NK-92 treated with Interleukin-12 subunit alpha and Interleukin-12 subunit beta, amount 100 ng/mL, for 24 hours (cell line): Measurements from ENCODE around the gene SLAMF6.

Experiments used
- DNase-seq: peaks from one replicate; lab custom pipeline; 2025; lab: John Stamatoyannopoulos, UW

The SLAMF6 gene

DNA sequence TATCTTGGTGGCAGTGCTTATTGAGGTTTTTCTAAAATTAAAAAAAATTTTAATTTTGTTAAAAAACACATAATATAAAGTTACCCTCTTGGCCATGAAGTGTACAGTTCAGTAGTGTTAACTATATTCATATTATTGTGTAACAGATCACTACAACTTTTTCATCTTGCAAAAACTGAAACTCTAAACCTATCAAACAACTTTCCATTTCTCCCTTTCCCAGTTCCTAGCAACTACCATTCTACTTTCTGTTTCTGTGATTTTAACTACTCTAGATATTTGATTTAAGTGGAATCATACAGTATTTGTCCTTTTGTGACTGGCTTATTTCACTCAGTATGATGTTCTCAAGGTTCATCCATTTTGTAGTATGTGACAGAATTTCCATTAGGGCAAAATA lies 55.5 kb downstream of the SLAMF6 start:
- DNase-seq: no peak

DNA sequence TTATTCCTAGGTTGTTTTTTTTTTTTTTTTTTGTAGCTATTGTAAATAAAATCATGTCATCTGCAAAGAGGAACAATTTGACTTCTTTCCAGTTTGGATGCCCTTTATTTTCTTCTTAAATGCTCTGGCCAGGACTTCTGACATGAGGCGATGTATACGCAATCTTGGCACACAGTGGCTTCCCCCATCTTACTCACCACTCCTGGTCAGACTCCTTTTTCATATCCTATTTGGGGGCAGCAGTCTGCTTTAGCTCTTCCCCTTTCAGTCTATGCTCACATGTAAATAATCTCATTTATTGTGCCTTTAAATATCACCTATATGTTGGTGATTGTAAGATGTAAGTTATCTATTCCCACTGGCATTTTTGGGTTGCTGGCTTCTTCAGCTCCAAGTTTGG lies 56.1 kb downstream of the SLAMF6 start:
- DNase-seq: no peak

DNA sequence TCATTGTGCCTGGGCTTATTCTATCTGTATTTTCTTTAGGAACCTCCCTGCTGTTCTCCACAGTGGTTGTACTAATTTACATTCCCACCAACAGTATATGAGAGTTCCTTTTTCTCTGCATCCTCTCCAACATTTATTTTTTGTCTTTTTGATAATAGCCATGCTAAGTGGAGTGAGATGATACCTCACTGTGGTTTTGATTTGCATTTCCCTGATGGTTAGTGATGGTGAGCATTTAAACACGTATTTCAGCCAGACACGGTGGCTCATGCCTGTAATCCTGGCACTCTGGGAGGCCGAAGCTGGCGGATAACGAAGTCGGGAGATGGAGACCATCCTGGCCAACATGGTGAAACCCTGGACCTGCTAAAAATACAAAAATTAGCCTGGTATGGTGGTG lies 57.9 kb downstream of the SLAMF6 start:
- DNase-seq: no peak

DNA sequence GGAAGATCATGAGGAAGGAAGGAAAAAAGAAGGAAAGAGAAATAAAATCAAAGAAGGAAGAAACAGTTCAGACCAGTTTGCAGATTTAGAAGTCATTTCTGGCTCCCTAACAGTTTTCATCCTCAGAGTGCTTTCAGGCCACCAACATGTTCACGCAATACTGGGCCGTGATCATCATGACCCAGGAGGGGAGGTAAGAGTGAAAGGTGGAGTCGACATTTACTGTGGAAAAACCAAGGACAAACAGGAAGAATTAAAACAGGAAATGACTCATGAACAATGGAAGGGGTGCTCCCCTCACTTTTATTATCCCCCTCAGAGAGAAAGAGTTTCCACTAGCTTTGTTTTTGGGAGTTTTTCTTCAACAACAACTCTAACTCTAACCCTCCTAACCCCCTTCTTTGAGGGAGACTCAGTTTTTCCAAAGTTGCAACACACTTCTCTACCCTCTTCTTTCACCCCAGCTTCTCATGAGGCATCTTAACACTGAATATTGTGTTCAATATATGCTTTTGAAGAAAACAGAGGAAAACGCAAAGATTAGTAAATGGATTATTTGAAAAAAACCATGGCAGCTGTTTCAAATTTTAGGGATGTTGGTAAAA lies 62.3 kb downstream of the SLAMF6 start:
- DNase-seq: no peak

DNA sequence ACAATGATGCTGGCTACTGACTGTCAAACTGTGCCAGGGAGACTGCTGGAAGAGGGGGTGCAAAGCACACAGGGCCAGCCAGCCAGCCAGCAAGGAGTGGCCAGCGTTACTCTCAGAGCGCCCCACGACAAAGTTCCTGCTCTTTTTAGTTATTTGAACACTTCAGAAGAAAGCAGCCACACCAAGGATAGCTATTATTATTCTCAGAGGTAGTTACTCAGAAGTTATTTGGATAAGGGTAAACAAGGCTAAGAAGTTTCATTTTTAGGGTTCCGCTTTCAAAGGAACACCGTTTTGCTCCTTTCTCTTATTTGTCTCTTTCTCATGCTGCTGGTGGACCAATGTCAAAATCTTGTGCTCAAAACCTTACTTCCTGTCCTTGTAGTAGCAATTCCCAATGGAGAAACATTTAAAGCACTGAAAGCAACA lies 62.8 kb downstream of the SLAMF6 start:
- DNase-seq: no peak

DNA sequence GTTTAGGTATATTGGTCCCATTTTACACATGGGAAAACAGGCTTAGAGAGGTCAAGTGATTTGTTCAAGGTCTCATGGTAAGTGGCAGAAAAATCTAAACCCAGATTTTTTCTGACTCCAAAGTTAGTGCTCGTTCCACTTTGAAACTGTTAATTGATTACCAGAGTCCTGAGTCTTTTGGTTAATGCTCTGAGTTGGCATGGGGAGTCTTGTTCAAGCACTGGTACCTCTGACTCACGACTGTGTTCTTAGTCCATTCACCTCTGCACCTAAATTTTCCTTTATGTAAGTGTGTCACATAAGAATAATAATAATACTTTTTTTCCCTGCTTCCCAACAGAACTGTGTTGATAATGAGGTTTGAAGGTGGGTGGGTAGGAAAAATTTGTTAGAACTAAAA lies 63.4 kb downstream of the SLAMF6 start:
- no peak for DNase-seq

DNA sequence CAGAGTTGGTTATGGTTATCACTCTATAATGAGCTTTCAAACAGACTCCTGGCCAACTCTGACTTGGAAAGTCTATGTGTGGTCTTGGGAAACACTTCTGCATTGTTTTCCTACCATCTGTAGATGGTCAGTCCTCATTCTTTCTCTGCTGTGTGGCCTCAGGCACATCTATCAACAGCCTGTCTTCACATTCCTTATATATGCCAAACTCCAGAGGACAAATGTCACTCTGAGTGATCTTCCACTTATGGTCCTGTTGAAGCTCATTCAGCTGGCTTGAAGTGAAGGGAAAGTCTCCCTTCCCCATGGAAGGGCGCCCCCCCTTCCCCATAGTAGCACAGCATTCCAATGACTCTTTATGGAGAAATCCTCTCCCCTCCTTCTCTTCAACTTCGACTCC lies 64.0 kb downstream of the SLAMF6 start:
- DNase-seq: no peak

DNA sequence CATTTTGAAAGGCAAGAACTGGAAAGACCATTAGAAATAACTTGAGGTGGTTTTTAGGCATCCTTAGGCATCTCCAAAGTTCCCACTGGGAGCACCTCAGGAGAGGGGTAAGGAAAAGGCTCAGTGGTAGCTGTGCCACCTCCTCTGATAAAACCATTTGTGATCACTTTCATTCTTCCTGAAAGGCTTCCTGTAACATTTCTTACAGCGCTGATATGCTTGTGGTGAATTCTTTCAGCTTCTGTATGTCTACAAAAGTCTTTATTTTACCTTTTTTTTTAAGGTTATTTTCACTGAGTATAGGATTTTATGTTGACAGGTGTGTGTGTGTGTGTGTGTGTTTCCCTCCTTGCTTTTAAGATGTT lies 67.9 kb downstream of the SLAMF6 start:
- no peak for DNase-seq

DNA sequence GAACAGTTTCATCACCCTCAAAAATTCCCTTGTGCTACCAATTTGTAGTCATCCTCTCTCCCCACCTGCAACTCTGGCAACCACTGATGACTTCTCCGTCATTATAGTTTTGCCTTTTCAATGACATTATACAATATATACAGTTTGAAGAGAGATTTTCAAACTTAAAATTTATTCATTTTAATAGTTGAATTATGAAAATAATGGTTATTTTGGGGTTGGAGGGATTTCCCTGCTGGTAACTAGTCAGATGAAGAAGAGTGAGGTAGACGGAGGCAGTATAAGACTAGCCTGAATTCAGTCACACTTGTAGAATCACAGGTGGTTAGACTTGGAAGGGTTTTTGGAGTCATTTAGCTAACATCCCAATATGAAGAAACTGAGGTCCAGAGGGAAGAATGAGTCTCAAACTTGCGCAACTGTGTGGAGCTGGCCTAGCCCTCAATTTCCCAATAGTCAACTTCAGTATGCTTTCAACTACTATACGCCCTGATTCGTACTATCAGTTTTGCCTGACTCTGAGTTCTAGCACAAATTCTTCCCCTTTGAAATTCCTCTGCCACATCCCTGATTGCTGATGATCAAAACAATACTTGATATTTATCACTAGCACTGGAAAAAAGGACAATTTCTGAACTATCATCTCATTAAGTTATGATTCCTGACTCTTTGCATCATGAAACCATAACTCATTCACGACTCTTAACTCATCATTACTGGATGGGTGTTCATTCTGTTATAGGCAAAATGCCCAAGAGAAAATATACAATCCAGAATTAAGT lies 68.5 kb downstream of the SLAMF6 start:
- DNase-seq: no peak

DNA sequence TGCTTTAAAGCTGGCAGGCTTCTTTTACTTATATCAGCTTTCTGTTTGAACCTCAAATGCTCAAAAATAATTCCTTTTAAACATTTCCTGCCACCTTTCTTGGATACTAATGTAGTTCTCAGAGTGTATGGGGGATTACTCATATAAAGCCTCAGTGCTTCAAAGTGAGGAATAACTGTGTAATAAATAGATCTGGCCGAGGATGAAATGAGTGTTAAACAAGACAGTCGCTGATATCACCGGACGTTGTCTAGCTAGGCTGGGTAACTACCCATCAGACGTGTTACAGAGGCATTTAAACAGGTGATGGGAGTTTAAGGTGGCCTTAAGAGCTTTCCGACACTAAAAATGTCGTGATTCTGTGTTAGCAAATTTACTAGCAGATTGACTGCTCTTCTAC lies 69.6 kb downstream of the SLAMF6 start:
- no peak for DNase-seq

DNA sequence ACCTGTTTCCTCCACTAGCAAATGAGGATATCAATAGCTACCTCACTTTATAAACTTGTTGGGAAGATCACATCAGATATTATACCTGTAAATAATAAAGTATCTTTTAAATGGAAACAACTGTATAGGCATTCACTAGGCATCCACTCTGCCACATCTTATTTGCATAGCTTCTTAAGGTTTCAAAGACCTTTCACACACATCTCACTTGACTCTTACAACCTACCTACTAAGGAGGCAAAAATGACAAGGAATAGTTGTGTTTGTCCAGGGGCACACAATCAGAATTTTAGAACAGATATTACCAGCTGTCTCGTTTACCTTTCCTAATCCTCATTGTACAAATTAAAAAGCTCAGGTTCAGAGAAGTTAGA lies 71.2 kb downstream of the SLAMF6 start:
- no peak for DNase-seq

DNA sequence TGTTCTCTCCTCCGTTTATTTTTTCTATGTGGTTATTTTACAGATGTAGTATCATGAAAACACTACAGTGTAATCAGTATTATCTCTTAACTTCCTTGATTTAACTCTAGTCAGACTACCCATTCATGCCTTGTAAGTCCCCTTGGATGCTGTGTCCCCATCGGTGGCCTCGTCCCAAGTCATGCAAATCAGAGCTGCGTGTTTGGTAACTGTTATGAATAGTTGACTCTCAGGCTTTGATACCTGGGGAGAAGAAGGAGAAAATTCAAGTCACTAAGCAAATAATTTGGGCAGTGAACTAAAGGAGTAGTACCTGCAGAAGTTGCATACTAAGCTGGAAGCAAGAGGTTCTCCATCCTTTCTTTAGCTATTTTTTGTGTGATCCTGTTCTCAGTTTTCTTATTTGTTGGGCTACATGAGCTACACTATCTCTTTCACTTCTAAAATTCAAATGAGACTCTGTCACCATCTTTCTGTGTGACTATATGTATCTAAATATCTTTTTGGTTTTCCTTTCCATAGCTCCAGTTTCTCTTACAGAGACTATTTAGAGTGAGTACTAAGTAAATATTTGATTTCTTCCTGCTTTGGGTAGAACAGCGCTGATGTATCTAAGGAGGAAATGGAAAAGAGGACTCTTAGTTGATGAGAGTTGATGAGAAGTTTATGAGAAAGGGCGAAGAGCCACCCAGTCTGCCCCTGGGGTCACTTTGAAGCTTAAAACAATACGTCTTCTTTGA lies 71.8 kb downstream of the SLAMF6 start:
- DNase-seq: no peak

DNA sequence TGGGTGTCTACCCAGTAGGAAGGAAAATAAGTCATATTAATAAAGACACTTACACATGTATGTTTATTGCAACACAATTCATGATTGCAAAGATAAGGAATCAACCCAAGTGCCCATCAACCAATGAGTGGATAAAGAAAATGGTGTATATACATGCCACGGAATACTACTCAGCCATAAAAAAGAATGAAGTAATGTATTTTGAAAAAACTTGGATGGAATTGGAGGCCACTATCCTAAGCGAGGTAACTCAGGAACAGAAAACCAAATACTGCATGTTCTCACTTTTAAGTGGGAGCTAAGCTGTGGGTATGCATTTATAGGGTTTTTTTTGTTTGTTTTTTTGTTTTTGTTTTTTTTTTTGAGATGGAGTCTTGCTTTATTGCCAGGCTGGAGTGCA lies 73.6 kb downstream of the SLAMF6 start:
- no peak for DNase-seq

DNA sequence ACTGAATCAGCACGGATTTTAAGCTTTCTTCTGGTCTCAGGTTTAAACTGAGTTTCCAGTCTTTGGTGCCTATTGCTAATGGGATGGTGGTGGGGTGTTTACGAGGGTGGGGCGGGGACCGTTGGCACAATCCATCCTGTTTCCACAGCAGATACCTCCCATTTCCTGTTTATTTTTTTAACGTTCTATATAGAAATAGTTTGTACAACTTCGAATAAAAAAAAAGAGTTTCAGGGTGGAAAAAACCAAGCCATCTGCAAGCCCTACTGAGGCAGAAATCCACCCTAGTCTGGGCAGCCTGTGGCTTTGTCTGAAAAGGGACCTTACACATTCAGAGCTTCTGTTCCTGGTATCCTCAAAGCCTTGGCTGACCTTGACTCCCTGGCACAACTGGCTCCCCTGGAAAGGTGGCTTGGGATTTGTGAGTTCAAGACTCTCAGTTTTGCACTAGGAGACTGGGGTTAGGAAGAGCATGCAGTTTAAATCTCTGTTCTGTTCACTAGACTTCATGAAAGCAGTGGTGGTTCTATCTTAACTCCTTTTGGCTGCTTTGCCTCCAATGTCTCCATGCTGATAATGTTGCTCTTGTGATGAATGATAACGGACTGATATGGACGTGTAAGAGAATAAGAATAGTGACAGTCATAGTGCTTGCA lies 76.0 kb downstream of the SLAMF6 start:
- DNase-seq: no peak

DNA sequence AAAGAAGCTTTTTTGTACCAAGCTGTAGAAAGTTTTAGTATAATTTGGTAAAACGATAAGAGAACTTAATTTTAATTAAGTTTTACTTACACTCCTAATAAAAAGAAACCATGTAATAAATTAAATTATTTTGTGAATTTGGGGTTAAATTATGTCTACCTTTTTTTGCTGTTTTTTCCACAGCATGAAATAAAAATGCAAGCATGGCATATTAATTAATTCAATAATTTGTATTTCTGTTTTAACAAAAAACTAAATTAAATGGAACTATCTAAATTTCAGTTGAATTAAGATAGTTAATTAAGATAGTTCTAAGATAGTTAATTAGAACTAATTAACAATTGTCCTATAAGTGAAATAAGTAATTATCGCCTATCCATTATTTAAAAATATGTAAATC lies 83.3 kb downstream of the SLAMF6 start:
- no peak for DNase-seq

DNA sequence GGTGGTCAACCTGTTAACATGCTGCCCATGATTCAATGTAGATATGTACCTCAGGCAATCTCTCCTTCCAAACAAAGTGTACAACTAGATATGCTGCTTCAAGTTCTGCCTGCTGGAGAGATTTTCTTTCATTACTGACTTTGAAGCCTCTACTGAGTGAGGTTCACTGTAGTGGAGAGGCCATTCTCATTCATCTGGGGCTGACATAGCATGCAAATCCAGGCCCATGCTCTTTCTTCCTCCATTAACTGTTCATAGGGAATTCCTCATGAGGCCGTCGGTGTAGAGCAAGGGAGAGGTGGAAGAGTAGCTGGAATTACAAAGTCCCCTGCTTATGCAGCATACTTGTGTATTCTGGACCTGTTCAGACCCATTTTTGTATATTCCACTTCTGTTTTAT lies 84.1 kb downstream of the SLAMF6 start:
- no peak for DNase-seq

DNA sequence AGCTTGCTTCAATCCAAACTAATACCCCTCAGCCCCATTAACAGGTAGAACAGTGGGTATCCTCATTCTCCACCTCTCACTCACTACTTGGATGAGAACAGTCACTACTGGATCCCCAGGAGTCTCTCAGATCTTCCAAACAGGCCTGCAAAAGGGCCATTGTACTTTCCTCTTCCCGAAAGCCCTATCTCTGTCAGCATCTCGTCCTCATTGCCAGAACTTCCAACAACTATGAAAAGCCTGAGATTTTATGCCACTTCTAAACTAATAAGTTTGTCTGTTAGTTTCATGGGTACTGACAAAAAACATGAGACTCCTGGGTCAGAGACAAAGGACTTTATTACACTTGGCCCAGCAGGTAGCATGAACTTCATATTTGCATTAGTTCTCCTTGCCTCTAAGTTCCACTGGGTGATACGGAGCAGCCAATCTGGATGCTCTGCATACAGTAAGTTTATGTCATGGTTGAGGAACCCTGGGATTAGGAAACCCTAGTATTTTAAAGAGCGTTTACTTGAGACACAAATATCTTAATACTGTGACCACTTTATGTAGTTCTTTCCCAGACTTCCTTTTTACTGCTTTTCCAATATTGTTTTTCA lies 84.6 kb downstream of the SLAMF6 start:
- no peak for DNase-seq

DNA sequence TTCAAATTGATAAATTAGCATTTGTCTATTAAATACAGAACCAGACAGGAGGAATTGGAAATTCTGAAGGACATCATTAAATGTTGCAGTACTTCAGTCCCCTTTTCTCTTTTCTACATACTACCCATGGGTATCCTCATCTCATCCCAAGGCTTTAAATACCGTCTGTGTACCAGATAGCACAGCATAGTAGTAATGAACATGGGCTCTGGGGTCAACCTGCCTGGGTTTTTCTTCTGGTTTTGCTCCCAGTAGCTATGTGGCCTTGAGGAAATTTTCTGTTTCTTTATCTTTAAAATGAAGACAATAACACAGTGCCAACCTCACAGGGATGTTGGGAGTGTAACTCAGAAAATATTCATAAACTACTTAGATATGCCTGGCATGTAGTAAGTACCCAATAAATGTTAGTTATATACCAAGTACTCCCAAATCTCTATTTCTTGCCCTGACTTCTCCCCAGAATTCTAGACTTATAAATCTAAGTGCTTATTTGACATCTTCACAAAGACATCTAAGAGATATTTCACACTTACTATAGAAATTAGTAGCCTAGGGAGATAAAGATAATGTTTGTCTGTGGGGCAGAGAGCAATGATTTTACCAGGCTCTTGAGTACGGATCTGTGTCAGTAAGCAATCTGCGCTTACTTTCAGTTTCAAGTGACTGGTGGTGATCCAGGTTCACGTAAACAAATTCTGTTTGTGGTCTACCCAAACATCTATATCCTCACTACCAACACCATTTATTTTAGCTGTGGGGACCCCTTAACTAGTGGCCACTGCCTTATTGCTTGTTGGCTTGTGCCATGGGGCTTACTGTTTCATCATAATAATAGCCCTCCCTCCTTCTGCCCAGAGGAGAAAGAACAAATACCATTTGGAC lies 85.4 kb downstream of the SLAMF6 start:
- no peak for DNase-seq

DNA sequence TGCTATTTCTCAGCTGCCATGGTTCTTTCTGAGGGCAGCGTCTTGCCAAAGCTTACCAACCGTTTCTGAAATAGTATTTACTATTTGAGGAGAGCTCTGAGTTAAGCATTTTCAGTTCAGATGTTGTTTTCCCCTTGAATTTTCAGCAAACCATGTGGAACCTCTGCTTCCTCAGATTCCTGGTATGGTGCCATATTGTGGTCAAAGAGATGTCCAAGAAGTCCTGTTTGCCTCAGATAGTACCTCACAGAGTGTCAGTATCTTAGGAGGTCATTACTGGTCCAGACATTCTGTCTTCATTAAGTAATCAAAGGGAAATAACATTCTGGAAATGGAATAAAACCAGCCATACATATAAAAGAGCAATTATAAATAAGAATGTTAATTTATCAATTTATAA lies 86.1 kb downstream of the SLAMF6 start:
- DNase-seq: no peak
